Ishikawa (cell line): ENCODE results near the gene CEP63.

Experiments
- CEBPB ChIP-seq: IDR thresholded peaks from 2 replicates; pipeline ENCODE4 v1.6.1; 2012
- CREB1 ChIP-seq: IDR thresholded peaks from 2 replicates; pipeline ENCODE4 v1.6.1; 2012; ENCODE audit warnings: low read depth
- EGR1 ChIP-seq: IDR thresholded peaks from 2 replicates; pipeline ENCODE4 v1.6.1; 2012
- EP300 ChIP-seq: IDR thresholded peaks from 2 replicates; pipeline ENCODE4 v1.6.1; 2012; ENCODE audit warnings: borderline replicate concordance
- FOXM1 ChIP-seq: IDR thresholded peaks from 2 replicates; pipeline ENCODE4 v1.6.1; 2012; ENCODE audit warnings: low read depth, borderline replicate concordance
- NFIC ChIP-seq: IDR thresholded peaks from 2 replicates; pipeline ENCODE4 v1.6.1; 2012
- RAD21 ChIP-seq: IDR thresholded peaks from 2 replicates; pipeline ENCODE4 v1.6.1; 2012; ENCODE audit warnings: low read depth
- TAF1 ChIP-seq: IDR thresholded peaks from 2 replicates; pipeline ENCODE4 v1.6.1; 2012; ENCODE audit warnings: low read depth, mild to moderate bottlenecking
- TCF12 ChIP-seq: IDR thresholded peaks from 2 replicates; pipeline ENCODE4 v1.6.1; 2012; ENCODE audit warnings: low read depth
- TEAD4 ChIP-seq: IDR thresholded peaks from 2 replicates; pipeline ENCODE4 v1.6.1; 2012
- YY1 ChIP-seq: IDR thresholded peaks from 2 replicates; pipeline ENCODE4 v1.6.1; 2012; ENCODE audit warnings: low read depth
- ZBTB7A ChIP-seq: IDR thresholded peaks from 2 replicates; pipeline ENCODE4 v1.6.1; 2012; ENCODE audit warnings: low read depth
- TF ChIP-seq, protein P1 (sequence below): IDR thresholded peaks from 2 replicates; pipeline ENCODE4 v1.6.1; 2012; ENCODE audit warnings: low read depth, mild to moderate bottlenecking
- TF ChIP-seq, protein P2 (sequence below): IDR thresholded peaks from 2 replicates; pipeline ENCODE4 v1.6.1; 2012
- TF ChIP-seq, protein P3 (sequence below): IDR thresholded peaks from 2 replicates; pipeline ENCODE4 v1.6.1; 2012

The CEP63 gene

DNA sequence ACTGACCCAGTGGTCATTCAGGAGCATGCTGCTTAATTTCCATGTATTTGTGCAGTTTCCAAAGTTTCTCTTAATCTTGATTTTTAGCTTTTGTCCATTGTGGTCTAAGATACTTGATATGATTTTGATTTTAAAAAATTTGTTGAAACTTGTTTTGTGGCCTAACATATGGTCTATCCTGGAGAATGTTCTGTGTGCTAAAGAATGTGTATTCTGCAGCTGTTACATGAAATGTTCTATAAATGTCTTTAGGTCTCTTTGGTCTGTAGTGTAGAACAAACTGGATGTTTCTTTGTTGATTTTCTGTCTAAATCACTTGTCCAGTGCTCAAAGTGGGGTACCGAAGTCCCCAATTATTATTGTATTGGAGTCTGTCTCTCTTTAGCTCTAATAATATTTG lies 17.4 kb downstream of the CEP63 start:
- TF ChIP-seq, protein P1, sequence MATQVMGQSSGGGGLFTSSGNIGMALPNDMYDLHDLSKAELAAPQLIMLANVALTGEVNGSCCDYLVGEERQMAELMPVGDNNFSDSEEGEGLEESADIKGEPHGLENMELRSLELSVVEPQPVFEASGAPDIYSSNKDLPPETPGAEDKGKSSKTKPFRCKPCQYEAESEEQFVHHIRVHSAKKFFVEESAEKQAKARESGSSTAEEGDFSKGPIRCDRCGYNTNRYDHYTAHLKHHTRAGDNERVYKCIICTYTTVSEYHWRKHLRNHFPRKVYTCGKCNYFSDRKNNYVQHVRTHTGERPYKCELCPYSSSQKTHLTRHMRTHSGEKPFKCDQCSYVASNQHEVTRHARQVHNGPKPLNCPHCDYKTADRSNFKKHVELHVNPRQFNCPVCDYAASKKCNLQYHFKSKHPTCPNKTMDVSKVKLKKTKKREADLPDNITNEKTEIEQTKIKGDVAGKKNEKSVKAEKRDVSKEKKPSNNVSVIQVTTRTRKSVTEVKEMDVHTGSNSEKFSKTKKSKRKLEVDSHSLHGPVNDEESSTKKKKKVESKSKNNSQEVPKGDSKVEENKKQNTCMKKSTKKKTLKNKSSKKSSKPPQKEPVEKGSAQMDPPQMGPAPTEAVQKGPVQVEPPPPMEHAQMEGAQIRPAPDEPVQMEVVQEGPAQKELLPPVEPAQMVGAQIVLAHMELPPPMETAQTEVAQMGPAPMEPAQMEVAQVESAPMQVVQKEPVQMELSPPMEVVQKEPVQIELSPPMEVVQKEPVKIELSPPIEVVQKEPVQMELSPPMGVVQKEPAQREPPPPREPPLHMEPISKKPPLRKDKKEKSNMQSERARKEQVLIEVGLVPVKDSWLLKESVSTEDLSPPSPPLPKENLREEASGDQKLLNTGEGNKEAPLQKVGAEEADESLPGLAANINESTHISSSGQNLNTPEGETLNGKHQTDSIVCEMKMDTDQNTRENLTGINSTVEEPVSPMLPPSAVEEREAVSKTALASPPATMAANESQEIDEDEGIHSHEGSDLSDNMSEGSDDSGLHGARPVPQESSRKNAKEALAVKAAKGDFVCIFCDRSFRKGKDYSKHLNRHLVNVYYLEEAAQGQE: no peak
- no peak for TF ChIP-seq ZBTB7A
- TF ChIP-seq TEAD4: no peak
- no peak for TF ChIP-seq NFIC
- TF ChIP-seq, protein P2, sequence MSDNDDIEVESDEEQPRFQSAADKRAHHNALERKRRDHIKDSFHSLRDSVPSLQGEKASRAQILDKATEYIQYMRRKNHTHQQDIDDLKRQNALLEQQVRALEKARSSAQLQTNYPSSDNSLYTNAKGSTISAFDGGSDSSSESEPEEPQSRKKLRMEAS: no peak
- TF ChIP-seq, protein P3, sequence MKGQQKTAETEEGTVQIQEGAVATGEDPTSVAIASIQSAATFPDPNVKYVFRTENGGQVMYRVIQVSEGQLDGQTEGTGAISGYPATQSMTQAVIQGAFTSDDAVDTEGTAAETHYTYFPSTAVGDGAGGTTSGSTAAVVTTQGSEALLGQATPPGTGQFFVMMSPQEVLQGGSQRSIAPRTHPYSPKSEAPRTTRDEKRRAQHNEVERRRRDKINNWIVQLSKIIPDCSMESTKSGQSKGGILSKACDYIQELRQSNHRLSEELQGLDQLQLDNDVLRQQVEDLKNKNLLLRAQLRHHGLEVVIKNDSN: no peak

DNA sequence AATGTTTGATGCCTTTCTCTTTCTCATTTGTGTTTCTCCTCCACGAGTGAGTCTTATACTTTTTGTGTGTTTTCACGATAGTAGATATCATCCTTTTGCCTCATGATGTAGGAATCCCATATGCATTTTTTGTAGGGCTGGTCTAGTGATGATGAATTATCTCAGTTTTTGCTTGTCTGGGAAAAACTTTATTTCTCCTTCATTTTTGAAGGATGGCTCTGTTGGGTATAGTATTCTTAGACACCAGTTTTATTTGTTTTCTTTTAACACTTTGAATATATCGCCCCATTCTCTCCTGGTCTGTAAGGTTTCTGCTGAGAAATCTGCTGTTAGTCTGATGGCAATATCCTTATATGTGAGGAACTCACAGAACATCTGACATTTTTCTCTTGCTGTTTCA lies 18.3 kb downstream of the CEP63 start:
- TF ChIP-seq CREB1: no peak
- TF ChIP-seq, protein P2: no peak
- TF ChIP-seq FOXM1: no peak
- TF ChIP-seq, protein P3: no peak
- TF ChIP-seq TEAD4: no peak
- TF ChIP-seq RAD21: no peak
- no peak for TF ChIP-seq TCF12

DNA sequence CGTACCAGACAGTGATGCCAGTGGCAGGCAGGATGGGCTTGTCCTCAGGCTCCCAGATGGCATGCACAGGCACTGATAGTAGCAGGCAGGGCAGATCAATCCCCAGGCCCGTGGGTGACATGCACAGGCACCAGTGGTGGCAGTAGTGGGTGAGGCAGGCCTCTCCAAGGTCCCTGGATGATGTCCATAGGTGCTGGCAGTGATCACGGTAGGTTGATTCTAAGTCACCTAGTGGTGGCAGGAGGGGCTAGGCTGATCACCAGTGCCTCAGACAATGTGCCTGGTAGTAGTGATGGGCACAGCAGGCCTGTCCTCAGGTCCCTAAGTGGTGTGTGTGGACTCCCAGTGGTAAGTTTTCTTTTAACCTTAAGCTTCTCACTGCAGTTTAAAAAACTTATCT lies 19.6 kb downstream of the CEP63 start:
- TF ChIP-seq CEBPB: no peak
- no peak for TF ChIP-seq TAF1
- TF ChIP-seq, protein P2: no peak
- TF ChIP-seq, protein P1: no peak
- no peak for TF ChIP-seq YY1
- TF ChIP-seq TEAD4: no peak
- TF ChIP-seq TCF12: no peak
- TF ChIP-seq EGR1: no peak
- no peak for TF ChIP-seq EP300

DNA sequence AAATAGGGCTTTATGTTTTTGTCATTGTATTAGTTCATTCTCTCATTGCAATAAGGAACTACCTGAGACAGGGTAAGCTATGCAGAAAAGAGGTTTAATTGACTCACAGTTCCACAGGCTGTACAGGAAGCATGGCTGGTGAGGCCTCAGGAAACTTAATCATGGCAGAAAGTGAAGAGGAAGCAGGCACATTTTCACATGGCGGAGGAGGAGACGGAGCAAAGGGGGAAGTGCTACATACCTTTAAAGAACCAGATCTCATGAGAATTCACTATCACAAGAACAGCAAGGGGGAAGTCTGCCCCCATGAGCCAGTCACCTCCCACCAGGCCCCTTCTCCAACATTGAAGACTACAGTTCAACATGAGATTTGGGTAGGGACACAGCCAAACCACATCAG lies 25.6 kb downstream of the CEP63 start:
- no peak for TF ChIP-seq TCF12

DNA sequence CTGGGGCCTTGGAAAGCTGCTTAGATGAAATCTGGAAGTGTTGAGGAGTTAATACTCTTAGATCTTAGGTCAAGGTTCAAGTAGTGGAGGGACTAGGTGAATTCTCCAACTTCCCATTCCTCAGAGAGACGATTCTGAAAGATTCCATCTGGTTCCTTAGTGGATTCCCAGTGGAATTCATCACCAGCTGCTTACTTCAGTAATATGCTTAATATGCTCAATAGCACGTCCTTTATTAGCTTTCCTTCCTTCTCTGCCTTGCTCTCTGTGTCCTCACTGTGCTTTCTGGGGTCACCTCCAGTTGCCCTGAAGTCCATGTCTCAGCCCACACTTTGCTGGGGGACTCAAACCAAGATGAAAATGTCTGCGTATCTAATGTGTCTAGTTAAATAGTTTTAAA lies 31.0 kb downstream of the CEP63 start:
- TF ChIP-seq TCF12 (no peak), EGR1 (no peak), EP300 (no peak), ZBTB7A (no peak), TAF1 (no peak), FOXM1 (no peak), CEBPB (no peak), NFIC (no peak), RAD21 (no peak), YY1 (no peak)
- TF ChIP-seq, protein P2: no peak
- TF ChIP-seq, protein P3: no peak
- TF ChIP-seq, protein P1: no peak
